ENCODE measurements around the gene BNC2.

The BNC2 gene

GRCh38 chr9:16725066-16725465, 145.4 kb downstream of the BNC2 start:
- no peak overlapping the region for H3K4me3 ChIP-seq (ENCODE audit: low read depth, low read length)
- TF ChIP-seq CTCF (IDR thresholded peaks at IDR 0.05; ENCODE audit: low read depth, low read length, missing control alignments), result no peak
- DNase-seq (ENCODE audit: low read depth), result no peak

GRCh38 chr9:16721972-16722371, 148.5 kb downstream of the BNC2 start:
- no peak for TF ChIP-seq CTCF (IDR thresholded peaks at IDR 0.05; ENCODE audit: low read depth, low read length, missing control alignments)
- no peak overlapping the region for H3K4me3 ChIP-seq (ENCODE audit: low read depth, low read length)
- no peak for DNase-seq (ENCODE audit: low read depth)

GRCh38 chr9:16720386-16720785, 150.1 kb downstream of the BNC2 start:
- no peak overlapping the region for H3K4me3 ChIP-seq (ENCODE audit: low read depth, low read length)
- TF ChIP-seq CTCF (IDR thresholded peaks at IDR 0.05; ENCODE audit: low read depth, low read length, missing control alignments), result no peak
- DNase-seq (ENCODE audit: low read depth), result no peak

GRCh38 chr9:16719921-16720320, 150.5 kb downstream of the BNC2 start:
- H3K4me3 ChIP-seq (ENCODE audit: low read depth, low read length), result no peak overlapping the region
- DNase-seq (ENCODE audit: low read depth), result no peak
- no peak for TF ChIP-seq CTCF (IDR thresholded peaks at IDR 0.05; ENCODE audit: low read depth, low read length, missing control alignments)

GRCh38 chr9:16718952-16719351, 151.5 kb downstream of the BNC2 start:
- DNase-seq (ENCODE audit: low read depth), result no peak
- no peak for TF ChIP-seq CTCF (IDR thresholded peaks at IDR 0.05; ENCODE audit: low read depth, low read length, missing control alignments)
- no peak overlapping the region for H3K4me3 ChIP-seq (ENCODE audit: low read depth, low read length)

GRCh38 chr9:16718296-16718695, 152.2 kb downstream of the BNC2 start:
- no peak for DNase-seq (ENCODE audit: low read depth)
- no peak for TF ChIP-seq CTCF (IDR thresholded peaks at IDR 0.05; ENCODE audit: low read depth, low read length, missing control alignments)
- no peak overlapping the region for H3K4me3 ChIP-seq (ENCODE audit: low read depth, low read length)

GRCh38 chr9:16716601-16717000, 153.9 kb downstream of the BNC2 start:
- no peak overlapping the region for H3K4me3 ChIP-seq (ENCODE audit: low read depth, low read length)
- TF ChIP-seq CTCF (IDR thresholded peaks at IDR 0.05; ENCODE audit: low read depth, low read length, missing control alignments), result no peak
- DNase-seq (ENCODE audit: low read depth), result no peak
